HepG2 (cell line): ENCODE measurements around the gene FXR2. TPM values are rescaled to one million over a fixed set of nuclear protein-coding genes. Genes with fewer than 3 reads are reported as not detected.

Experiments used
- MAF1 ChIP-seq: sonication (generic); formaldehyde crosslinking; IDR thresholded peaks from 2 replicates; pipeline ENCODE4 v1.5.0; 2020; ENCODE audit warnings: missing genetic modification reagents, borderline replicate concordance
- MZF1 ChIP-seq: sonication (generic); formaldehyde crosslinking; IDR thresholded peaks from 2 replicates; pipeline ENCODE4 v1.8.1; 2023; ENCODE audit warnings: mild to moderate bottlenecking, missing genetic modification reagents, borderline replicate concordance
- NCOA2 ChIP-seq: sonication (generic); formaldehyde crosslinking; IDR thresholded peaks from 2 replicates; pipeline ENCODE4 v1.8.0; 2022; ENCODE audit warnings: inconsistent platforms
- NFE2 ChIP-seq: sonication (generic); formaldehyde crosslinking; IDR thresholded peaks from 2 replicates; pipeline ENCODE4 v1.4.0; 2020; ENCODE audit warnings: missing genetic modification reagents
- SMYD3 ChIP-seq: sonication (generic); formaldehyde crosslinking; IDR thresholded peaks from 2 replicates; pipeline ENCODE4 v1.8.1; 2023; ENCODE audit warnings: mild to moderate bottlenecking, missing genetic modification reagents
- TAF1 ChIP-seq: sonication (generic); formaldehyde crosslinking; IDR thresholded peaks from 2 replicates; pipeline ENCODE4 v1.4.0; 2020; ENCODE audit warnings: missing genetic modification reagents
- TOE1 ChIP-seq: sonication (generic); formaldehyde crosslinking; IDR thresholded peaks from 2 replicates; pipeline ENCODE4 v1.4.0; 2020; ENCODE audit warnings: mild to moderate bottlenecking, missing genetic modification reagents
- ZBTB42 ChIP-seq: sonication (generic); formaldehyde crosslinking; IDR thresholded peaks from 2 replicates; pipeline ENCODE4 v1.5.0; 2020; ENCODE audit warnings: mild to moderate bottlenecking, missing genetic modification reagents
- ZNF263 ChIP-seq: sonication (generic); formaldehyde crosslinking; IDR thresholded peaks from 2 replicates; pipeline ENCODE4 v1.4.0; 2020; ENCODE audit warnings: missing genetic modification reagents
- ZNF3 ChIP-seq: IDR thresholded peaks from 2 replicates; pipeline ENCODE4 v1.7.0; 2017; ENCODE audit warnings: inconsistent platforms
- ZNF337 ChIP-seq: sonication (generic); formaldehyde crosslinking; IDR thresholded peaks from 2 replicates; pipeline ENCODE4 v1.5.1; 2020; ENCODE audit warnings: missing genetic modification reagents, low read depth, mild to moderate bottlenecking, borderline replicate concordance
- ZNF562 ChIP-seq: sonication (generic); formaldehyde crosslinking; IDR thresholded peaks from 2 replicates; pipeline ENCODE4 v1.8.0; 2022; ENCODE audit warnings: missing genetic modification reagents, borderline replicate concordance
- ZNF567 ChIP-seq: sonication (generic); formaldehyde crosslinking; IDR thresholded peaks from 2 replicates; pipeline ENCODE4 v1.8.1; 2023; ENCODE audit warnings: mild to moderate bottlenecking, missing genetic modification reagents, borderline replicate concordance
- polyA plus RNA-seq, 8 experiments: library from polyadenylated mRNA; depleted of rRNA in 3 of 8; stranded (reverse) in 7 of 8; unstranded in 1 of 8; fragments of >200 nt; fragmentation: Illumina TruSeq in 4 of 8; extraction: Trizol in 4 of 8; gene quantifications; 2 replicates each; pipeline versions ENCODE4 v1.2.1 to v1.2.3, GENCODE V29; 2011 to 2016; ENCODE audit warnings: low read depth in 4 of 8, missing spikeins in 1 of 8, mixed read lengths in 1 of 8; ENCODE audit not compliant: insufficient read depth in 1 of 8
- total RNA-seq, 5 experiments: library from RNA; depleted of rRNA; stranded (reverse); fragments of >200 nt; fragmentation: Illumina TruSeq; extraction: Trizol; gene quantifications; 2 replicates each; pipeline ENCODE4 v1.2.3, GENCODE V29; 2016; ENCODE audit warnings: low read depth in 1 of 5
- TF ChIP-seq, protein P1 (sequence below): sonication (generic); formaldehyde crosslinking; IDR thresholded peaks from 2 replicates; pipeline ENCODE4 v1.4.0; 2020; ENCODE audit warnings: missing genetic modification reagents
- TF ChIP-seq, protein P2 (sequence below): sonication (generic); formaldehyde crosslinking; IDR thresholded peaks from 2 replicates; pipeline ENCODE4 v1.5.0; 2020; ENCODE audit warnings: mild to moderate bottlenecking, missing genetic modification reagents
- TF ChIP-seq, protein P3 (sequence below): sonication (generic); formaldehyde crosslinking; IDR thresholded peaks from 2 replicates; pipeline ENCODE4 v1.9.0; 2021; ENCODE audit warnings: missing genetic modification reagents, mild to moderate bottlenecking, borderline replicate concordance
- TF ChIP-seq, protein P4 (sequence below): sonication (generic); formaldehyde crosslinking; IDR thresholded peaks from 2 replicates; pipeline ENCODE4 v1.9.0; 2021; ENCODE audit warnings: mild to moderate bottlenecking, missing genetic modification reagents

Gene FXR2
- total and polyA plus RNA-seq, 2 of the 13 experiments (the other 11 are each of a cell fraction or from before 2014, with no cell fraction given) = 20.9 to 24.4 TPM

DNA sequence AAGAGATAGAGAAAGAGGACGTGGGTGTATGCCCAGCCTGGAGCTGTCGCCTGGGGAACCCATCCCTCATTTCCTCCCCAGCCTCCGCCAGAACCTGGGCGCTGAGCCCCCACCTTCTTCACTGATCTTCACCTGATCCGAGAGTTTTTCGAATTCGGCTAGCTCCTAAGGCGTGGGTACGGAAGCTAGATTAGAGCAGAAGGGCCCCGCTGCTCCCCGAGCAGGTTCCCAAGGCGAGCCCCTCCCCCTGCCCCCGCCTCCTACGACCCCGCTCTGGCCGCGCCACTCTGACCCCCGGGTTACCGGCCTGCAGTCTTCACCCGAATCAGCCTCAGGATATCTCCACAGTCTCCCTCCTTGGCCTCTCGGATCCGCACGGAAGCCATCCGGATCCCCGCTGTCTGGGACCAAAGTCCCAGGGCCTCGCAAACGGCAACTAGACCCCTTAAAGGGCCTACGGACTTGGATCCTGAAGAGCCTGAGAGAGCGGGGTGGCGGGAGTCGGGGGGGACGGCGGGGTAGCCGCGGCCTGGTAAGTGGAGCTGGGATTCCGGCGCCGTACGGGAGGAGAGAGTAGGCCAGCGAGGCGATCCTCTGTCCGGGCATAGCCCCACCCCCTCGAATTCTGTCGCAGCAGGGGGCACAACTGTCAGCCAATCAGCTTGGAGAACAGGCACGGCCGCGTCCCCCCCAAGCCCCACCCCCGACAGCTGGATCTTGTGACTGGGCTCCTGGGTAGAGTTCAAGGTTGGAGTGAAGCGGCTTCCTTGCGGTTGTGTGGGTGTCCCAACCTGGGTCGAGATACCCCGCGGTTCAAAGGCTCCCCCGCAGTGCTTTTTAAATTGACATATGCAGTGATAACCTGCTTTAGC, 12.8 kb upstream of the FXR2 start, which contains the start of gene SAT2 (continued):
- no peak; the same call in 1 of the 2 replicates for TF ChIP-seq MZF1 (CRISPR knock-in tag)
- TF ChIP-seq, protein P1, sequence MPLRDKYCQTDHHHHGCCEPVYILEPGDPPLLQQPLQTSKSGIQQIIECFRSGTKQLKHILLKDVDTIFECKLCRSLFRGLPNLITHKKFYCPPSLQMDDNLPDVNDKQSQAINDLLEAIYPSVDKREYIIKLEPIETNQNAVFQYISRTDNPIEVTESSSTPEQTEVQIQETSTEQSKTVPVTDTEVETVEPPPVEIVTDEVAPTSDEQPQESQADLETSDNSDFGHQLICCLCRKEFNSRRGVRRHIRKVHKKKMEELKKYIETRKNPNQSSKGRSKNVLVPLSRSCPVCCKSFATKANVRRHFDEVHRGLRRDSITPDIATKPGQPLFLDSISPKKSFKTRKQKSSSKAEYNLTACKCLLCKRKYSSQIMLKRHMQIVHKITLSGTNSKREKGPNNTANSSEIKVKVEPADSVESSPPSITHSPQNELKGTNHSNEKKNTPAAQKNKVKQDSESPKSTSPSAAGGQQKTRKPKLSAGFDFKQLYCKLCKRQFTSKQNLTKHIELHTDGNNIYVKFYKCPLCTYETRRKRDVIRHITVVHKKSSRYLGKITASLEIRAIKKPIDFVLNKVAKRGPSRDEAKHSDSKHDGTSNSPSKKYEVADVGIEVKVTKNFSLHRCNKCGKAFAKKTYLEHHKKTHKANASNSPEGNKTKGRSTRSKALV = 0 out of 2 replicates have a peak, but pooled peaks have one; percentile 59
- no peak for TF ChIP-seq ZNF337
- TF ChIP-seq ZNF263 (CRISPR knock-in tag) = peak; percentile 50; the same call in 1 of the 2 replicates
- TF ChIP-seq TOE1 (CRISPR knock-in tag) = no peak
- TF ChIP-seq, protein P2, sequence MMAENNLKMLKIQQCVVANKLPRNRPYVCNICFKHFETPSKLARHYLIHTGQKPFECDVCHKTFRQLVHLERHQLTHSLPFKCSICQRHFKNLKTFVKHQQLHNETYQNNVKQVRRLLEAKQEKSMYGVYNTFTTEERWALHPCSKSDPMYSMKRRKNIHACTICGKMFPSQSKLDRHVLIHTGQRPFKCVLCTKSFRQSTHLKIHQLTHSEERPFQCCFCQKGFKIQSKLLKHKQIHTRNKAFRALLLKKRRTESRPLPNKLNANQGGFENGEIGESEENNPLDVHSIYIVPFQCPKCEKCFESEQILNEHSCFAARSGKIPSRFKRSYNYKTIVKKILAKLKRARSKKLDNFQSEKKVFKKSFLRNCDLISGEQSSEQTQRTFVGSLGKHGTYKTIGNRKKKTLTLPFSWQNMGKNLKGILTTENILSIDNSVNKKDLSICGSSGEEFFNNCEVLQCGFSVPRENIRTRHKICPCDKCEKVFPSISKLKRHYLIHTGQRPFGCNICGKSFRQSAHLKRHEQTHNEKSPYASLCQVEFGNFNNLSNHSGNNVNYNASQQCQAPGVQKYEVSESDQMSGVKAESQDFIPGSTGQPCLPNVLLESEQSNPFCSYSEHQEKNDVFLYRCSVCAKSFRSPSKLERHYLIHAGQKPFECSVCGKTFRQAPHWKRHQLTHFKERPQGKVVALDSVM (CRISPR knock-in tag) = peak; percentile 75
- TF ChIP-seq MAF1 (CRISPR knock-in tag) = no peak
- TF ChIP-seq, protein P3, sequence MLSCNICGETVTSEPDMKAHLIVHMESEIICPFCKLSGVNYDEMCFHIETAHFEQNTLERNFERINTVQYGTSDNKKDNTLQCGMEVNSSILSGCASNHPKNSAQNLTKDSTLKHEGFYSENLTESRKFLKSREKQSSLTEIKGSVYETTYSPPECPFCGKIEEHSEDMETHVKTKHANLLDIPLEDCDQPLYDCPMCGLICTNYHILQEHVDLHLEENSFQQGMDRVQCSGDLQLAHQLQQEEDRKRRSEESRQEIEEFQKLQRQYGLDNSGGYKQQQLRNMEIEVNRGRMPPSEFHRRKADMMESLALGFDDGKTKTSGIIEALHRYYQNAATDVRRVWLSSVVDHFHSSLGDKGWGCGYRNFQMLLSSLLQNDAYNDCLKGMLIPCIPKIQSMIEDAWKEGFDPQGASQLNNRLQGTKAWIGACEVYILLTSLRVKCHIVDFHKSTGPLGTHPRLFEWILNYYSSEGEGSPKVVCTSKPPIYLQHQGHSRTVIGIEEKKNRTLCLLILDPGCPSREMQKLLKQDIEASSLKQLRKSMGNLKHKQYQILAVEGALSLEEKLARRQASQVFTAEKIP (CRISPR knock-in tag) = no peak
- no peak for TF ChIP-seq NFE2 (CRISPR knock-in tag)
- peak; percentile 86 for TF ChIP-seq TAF1
- TF ChIP-seq ZNF567 (CRISPR knock-in tag) = no peak
- no peak for TF ChIP-seq SMYD3 (CRISPR knock-in tag)
- TF ChIP-seq ZNF3 (CRISPR knock-in tag) = no peak
- 0 out of 2 replicates have a peak, but pooled peaks have one; percentile 44 for TF ChIP-seq ZBTB42 (CRISPR knock-in tag)
- no peak for TF ChIP-seq ZNF562 (CRISPR knock-in tag)
- TF ChIP-seq NCOA2 (CRISPR knock-in tag) = peak; percentile 69
- TF ChIP-seq, protein P4, sequence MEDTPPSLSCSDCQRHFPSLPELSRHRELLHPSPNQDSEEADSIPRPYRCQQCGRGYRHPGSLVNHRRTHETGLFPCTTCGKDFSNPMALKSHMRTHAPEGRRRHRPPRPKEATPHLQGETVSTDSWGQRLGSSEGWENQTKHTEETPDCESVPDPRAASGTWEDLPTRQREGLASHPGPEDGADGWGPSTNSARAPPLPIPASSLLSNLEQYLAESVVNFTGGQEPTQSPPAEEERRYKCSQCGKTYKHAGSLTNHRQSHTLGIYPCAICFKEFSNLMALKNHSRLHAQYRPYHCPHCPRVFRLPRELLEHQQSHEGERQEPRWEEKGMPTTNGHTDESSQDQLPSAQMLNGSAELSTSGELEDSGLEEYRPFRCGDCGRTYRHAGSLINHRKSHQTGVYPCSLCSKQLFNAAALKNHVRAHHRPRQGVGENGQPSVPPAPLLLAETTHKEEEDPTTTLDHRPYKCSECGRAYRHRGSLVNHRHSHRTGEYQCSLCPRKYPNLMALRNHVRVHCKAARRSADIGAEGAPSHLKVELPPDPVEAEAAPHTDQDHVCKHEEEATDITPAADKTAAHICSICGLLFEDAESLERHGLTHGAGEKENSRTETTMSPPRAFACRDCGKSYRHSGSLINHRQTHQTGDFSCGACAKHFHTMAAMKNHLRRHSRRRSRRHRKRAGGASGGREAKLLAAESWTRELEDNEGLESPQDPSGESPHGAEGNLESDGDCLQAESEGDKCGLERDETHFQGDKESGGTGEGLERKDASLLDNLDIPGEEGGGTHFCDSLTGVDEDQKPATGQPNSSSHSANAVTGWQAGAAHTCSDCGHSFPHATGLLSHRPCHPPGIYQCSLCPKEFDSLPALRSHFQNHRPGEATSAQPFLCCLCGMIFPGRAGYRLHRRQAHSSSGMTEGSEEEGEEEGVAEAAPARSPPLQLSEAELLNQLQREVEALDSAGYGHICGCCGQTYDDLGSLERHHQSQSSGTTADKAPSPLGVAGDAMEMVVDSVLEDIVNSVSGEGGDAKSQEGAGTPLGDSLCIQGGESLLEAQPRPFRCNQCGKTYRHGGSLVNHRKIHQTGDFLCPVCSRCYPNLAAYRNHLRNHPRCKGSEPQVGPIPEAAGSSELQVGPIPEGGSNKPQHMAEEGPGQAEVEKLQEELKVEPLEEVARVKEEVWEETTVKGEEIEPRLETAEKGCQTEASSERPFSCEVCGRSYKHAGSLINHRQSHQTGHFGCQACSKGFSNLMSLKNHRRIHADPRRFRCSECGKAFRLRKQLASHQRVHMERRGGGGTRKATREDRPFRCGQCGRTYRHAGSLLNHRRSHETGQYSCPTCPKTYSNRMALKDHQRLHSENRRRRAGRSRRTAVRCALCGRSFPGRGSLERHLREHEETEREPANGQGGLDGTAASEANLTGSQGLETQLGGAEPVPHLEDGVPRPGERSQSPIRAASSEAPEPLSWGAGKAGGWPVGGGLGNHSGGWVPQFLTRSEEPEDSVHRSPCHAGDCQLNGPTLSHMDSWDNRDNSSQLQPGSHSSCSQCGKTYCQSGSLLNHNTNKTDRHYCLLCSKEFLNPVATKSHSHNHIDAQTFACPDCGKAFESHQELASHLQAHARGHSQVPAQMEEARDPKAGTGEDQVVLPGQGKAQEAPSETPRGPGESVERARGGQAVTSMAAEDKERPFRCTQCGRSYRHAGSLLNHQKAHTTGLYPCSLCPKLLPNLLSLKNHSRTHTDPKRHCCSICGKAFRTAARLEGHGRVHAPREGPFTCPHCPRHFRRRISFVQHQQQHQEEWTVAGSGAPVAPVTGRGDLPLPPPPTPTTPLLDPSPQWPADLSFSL (CRISPR knock-in tag) = no peak
